C4-2B (cell line): Measurements from ENCODE around the gene SIMC1.

Experiments
- CTCF ChIP-seq: fragments of 450-650 bp; conservative IDR thresholded peaks from 2 replicates; pipeline ENCODE4 v1.5.1; 2017; ENCODE audit warnings: mild to moderate bottlenecking
- ZFX ChIP-seq: fragments of 450-650 bp; IDR thresholded peaks from 2 replicates; pipeline ENCODE4 v1.6.1; 2017

GRCh38 chr5:176386491-176386890 lies 148.3 kb downstream of the SIMC1 start:
- TF ChIP-seq CTCF: no peak
- TF ChIP-seq ZFX: no peak
